ENCODE measurements around the gene VAMP5. TPM values are rescaled to one million over a fixed set of nuclear protein-coding genes. Genes with fewer than 3 reads are reported as not detected.
A peak's percentile ranks its signal among the peaks of the same experiment; 100 is the strongest.

The VAMP5 gene
- total and polyA plus RNA-seq, 9 of the 15 experiments (the other 6 are each of a cell fraction or from before 2014, with no cell fraction given): 0.54 to 1.9 (median 1.5) TPM; not detected in 2

GRCh38 chr2:85584857-85585780 lies 888 bp downstream of the VAMP5 start (continued):
- TF ChIP-seq SP1 (CRISPR knock-in tag; IDR thresholded peaks at IDR 0.05) (0 out of 2 replicates have a peak, but pooled peaks have one; percentile 47), ASH1L (IDR thresholded peaks at IDR 0.05; ENCODE audit: borderline replicate concordance, low read depth, partially characterized antibody) (no peak), ARID1B (IDR thresholded peaks at IDR 0.05) (peak; percentile 95), HDAC2 (IDR thresholded peaks at IDR 0.05) (peak; percentile 75), RFX1 (IDR thresholded peaks at IDR 0.05) (no peak), TAF7 (tag; IDR thresholded peaks at IDR 0.05) (no peak), RBM17 (IDR thresholded peaks at IDR 0.05; ENCODE audit: borderline replicate concordance, low read depth, low read length) (no peak), ETV5 (CRISPR knock-in tag; IDR thresholded peaks at IDR 0.05; ENCODE audit: low read depth) (peak; percentile 74), NR2C2 (CRISPR knock-in tag; IDR thresholded peaks at IDR 0.05) (peak; percentile 76; the same call in 1 of the 2 replicates), NR2C2 (tag; IDR thresholded peaks at IDR 0.05) (peak; percentile 87), POLR2H (tag; IDR thresholded peaks at IDR 0.05; ENCODE audit: low read depth) (no peak), MTA3 (IDR thresholded peaks at IDR 0.05; ENCODE audit: borderline replicate concordance) (peak; percentile 89; the same call in 1 of the 2 replicates), KDM1A (IDR thresholded peaks at IDR 0.05) (peak; percentile 87 to 90), JUN (IDR thresholded peaks at IDR 0.05; ENCODE audit: borderline replicate concordance, low read depth, low read length) (peak; percentile 88; the same call in 1 of the 2 replicates), JUN (CRISPR knock-in tag; IDR thresholded peaks at IDR 0.05; ENCODE audit: borderline replicate concordance) (no peak)
- TF ChIP-seq, protein P1, sequence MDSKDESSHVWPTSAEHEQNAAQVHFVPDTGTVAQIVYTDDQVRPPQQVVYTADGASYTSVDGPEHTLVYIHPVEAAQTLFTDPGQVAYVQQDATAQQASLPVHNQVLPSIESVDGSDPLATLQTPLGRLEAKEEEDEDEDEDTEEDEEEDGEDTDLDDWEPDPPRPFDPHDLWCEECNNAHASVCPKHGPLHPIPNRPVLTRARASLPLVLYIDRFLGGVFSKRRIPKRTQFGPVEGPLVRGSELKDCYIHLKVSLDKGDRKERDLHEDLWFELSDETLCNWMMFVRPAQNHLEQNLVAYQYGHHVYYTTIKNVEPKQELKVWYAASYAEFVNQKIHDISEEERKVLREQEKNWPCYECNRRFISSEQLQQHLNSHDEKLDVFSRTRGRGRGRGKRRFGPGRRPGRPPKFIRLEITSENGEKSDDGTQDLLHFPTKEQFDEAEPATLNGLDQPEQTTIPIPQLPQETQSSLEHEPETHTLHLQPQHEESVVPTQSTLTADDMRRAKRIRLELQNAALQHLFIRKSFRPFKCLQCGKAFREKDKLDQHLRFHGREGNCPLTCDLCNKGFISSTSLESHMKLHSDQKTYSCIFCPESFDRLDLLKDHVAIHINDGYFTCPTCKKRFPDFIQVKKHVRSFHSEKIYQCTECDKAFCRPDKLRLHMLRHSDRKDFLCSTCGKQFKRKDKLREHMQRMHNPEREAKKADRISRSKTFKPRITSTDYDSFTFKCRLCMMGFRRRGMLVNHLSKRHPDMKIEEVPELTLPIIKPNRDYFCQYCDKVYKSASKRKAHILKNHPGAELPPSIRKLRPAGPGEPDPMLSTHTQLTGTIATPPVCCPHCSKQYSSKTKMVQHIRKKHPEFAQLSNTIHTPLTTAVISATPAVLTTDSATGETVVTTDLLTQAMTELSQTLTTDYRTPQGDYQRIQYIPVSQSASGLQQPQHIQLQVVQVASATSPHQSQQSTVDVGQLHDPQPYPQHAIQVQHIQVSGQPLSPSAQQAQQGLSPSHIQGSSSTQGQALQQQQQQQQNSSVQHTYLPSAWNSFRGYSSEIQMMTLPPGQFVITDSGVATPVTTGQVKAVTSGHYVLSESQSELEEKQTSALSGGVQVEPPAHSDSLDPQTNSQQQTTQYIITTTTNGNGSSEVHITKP (IDR thresholded peaks at IDR 0.05; ENCODE audit: partially characterized antibody): peak; percentile 91
- TF ChIP-seq, protein P2, sequence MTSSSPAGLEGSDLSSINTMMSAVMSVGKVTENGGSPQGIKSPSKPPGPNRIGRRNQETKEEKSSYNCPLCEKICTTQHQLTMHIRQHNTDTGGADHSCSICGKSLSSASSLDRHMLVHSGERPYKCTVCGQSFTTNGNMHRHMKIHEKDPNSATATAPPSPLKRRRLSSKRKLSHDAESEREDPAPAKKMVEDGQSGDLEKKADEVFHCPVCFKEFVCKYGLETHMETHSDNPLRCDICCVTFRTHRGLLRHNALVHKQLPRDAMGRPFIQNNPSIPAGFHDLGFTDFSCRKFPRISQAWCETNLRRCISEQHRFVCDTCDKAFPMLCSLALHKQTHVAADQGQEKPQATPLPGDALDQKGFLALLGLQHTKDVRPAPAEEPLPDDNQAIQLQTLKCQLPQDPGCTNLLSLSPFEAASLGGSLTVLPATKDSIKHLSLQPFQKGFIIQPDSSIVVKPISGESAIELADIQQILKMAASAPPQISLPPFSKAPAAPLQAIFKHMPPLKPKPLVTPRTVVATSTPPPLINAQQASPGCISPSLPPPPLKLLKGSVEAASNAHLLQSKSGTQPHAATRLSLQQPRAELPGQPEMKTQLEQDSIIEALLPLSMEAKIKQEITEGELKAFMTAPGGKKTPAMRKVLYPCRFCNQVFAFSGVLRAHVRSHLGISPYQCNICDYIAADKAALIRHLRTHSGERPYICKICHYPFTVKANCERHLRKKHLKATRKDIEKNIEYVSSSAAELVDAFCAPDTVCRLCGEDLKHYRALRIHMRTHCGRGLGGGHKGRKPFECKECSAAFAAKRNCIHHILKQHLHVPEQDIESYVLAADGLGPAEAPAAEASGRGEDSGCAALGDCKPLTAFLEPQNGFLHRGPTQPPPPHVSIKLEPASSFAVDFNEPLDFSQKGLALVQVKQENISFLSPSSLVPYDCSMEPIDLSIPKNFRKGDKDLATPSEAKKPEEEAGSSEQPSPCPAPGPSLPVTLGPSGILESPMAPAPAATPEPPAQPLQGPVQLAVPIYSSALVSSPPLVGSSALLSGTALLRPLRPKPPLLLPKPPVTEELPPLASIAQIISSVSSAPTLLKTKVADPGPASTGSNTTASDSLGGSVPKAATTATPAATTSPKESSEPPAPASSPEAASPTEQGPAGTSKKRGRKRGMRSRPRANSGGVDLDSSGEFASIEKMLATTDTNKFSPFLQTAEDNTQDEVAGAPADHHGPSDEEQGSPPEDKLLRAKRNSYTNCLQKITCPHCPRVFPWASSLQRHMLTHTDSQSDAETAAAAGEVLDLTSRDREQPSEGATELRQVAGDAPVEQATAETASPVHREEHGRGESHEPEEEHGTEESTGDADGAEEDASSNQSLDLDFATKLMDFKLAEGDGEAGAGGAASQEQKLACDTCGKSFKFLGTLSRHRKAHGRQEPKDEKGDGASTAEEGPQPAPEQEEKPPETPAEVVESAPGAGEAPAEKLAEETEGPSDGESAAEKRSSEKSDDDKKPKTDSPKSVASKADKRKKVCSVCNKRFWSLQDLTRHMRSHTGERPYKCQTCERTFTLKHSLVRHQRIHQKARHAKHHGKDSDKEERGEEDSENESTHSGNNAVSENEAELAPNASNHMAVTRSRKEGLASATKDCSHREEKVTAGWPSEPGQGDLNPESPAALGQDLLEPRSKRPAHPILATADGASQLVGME (CRISPR knock-in tag; IDR thresholded peaks at IDR 0.05): peak; percentile 59; the same call in 1 of the 2 replicates

Measured in K562 (cell line).